HepG2 (cell line): ENCODE data around the gene TLN1. TPM values are rescaled to one million over a fixed set of nuclear protein-coding genes. Genes with fewer than 3 reads are reported as not detected.

Experiments used
- AKAP8 ChIP-seq: sonication (generic); formaldehyde crosslinking; IDR thresholded peaks from 2 replicates; pipeline ENCODE4 v1.5.1; 2020; ENCODE audit warnings: mild to moderate bottlenecking, missing genetic modification reagents
- ASH2L ChIP-seq: fragments of 300-600, 200-600 bp; sonication (generic); IDR thresholded peaks from 2 replicates; pipeline ENCODE4 v1.7.0; 2017; ENCODE audit warnings: low read depth, mild to moderate bottlenecking, moderate library complexity, mixed read lengths, low read length; ENCODE audit not compliant: insufficient read length
- BCL6 ChIP-seq: IDR thresholded peaks from 2 replicates; pipeline ENCODE4 v1.6.1; 2016; ENCODE audit warnings: missing genetic modification reagents, missing compliant biosample characterization
- EEA1 ChIP-seq: sonication (generic); formaldehyde crosslinking; IDR thresholded peaks from 2 replicates; pipeline ENCODE4 v1.5.1; 2020; ENCODE audit warnings: mild to moderate bottlenecking, missing genetic modification reagents, borderline replicate concordance
- GPN1 ChIP-seq: sonication (generic); formaldehyde crosslinking; IDR thresholded peaks from 2 replicates; pipeline ENCODE4 v1.5.1; 2020; ENCODE audit warnings: missing genetic modification reagents, borderline replicate concordance
- HCFC1 ChIP-seq: fragments of 150-350 bp; IDR thresholded peaks from 2 replicates; pipeline ENCODE4 v1.6.1; 2014; ENCODE audit warnings: low read depth, low read length
- IRF9 ChIP-seq: sonication (generic); formaldehyde crosslinking; IDR thresholded peaks from 2 replicates; pipeline ENCODE4 v1.8.0; 2022; ENCODE audit warnings: missing genetic modification reagents, mild to moderate bottlenecking, borderline replicate concordance
- MLXIP ChIP-seq: sonication (generic); formaldehyde crosslinking; IDR thresholded peaks from 2 replicates; pipeline ENCODE4 v1.9.0; 2021; ENCODE audit warnings: missing genetic modification reagents, borderline replicate concordance
- MTF1 ChIP-seq: sonication (generic); formaldehyde crosslinking; IDR thresholded peaks from 2 replicates; pipeline ENCODE4 v1.5.0; 2020; ENCODE audit warnings: missing genetic modification reagents
- NFE2L1 ChIP-seq: sonication (generic); formaldehyde crosslinking; IDR thresholded peaks from 2 replicates; pipeline ENCODE4 v1.4.0; 2020; ENCODE audit warnings: missing genetic modification reagents, mild to moderate bottlenecking, borderline replicate concordance
- RBAK ChIP-seq: sonication (generic); formaldehyde crosslinking; IDR thresholded peaks from 2 replicates; pipeline ENCODE4 v1.5.1; 2020; ENCODE audit warnings: mild to moderate bottlenecking, missing genetic modification reagents
- REPIN1 ChIP-seq: sonication (generic); formaldehyde crosslinking; IDR thresholded peaks from 2 replicates; pipeline ENCODE4 v1.8.0; 2022; ENCODE audit warnings: missing genetic modification reagents, low read depth, mild to moderate bottlenecking, borderline replicate concordance
- ZHX2 ChIP-seq, 2 experiments: sonication (generic) in 1 of 2; formaldehyde crosslinking in 1 of 2; IDR thresholded peaks; 2 replicates each; pipeline versions ENCODE4 v1.6.1 to v1.9.0; 2014 to 2022; ENCODE audit warnings: antibody characterized with exemption in 1 of 2, borderline replicate concordance in 1 of 2, inconsistent platforms in 1 of 2, low read depth in 1 of 2, missing genetic modification reagents in 1 of 2
- ZNF276 ChIP-seq: sonication (generic); formaldehyde crosslinking; IDR thresholded peaks from 2 replicates; pipeline ENCODE4 v1.4.0; 2020; ENCODE audit warnings: mild to moderate bottlenecking, low read depth, missing genetic modification reagents
- ZNF740 ChIP-seq: sonication (generic); formaldehyde crosslinking; IDR thresholded peaks from 2 replicates; pipeline ENCODE4 v1.4.0; 2020; ENCODE audit warnings: missing genetic modification reagents
- polyA plus RNA-seq, 8 experiments: library from polyadenylated mRNA; depleted of rRNA in 3 of 8; stranded (reverse) in 7 of 8; unstranded in 1 of 8; fragments of >200 nt; fragmentation: Illumina TruSeq in 4 of 8; extraction: Trizol in 4 of 8; gene quantifications; 2 replicates each; pipeline versions ENCODE4 v1.2.1 to v1.2.3, GENCODE V29; 2011 to 2016; ENCODE audit warnings: low read depth in 4 of 8, missing spikeins in 1 of 8, mixed read lengths in 1 of 8; ENCODE audit not compliant: insufficient read depth in 1 of 8
- total RNA-seq, 5 experiments: library from RNA; depleted of rRNA; stranded (reverse); fragments of >200 nt; fragmentation: Illumina TruSeq; extraction: Trizol; gene quantifications; 2 replicates each; pipeline ENCODE4 v1.2.3, GENCODE V29; 2016; ENCODE audit warnings: low read depth in 1 of 5

Gene TLN1
- total and polyA plus RNA-seq, 2 of the 13 experiments (the other 11 are each of a cell fraction or from before 2014, with no cell fraction given), result 35.2 to 51.8 TPM

- TF ChIP-seq ZHX2 (IDR thresholded peaks at IDR 0.05; ENCODE audit: low read depth), result no peak
- no peak for TF ChIP-seq ZHX2 (CRISPR knock-in tag; IDR thresholded peaks at IDR 0.05; ENCODE audit: borderline replicate concordance)
- TF ChIP-seq NFE2L1 (CRISPR knock-in tag), result no peak
- no peak for TF ChIP-seq HCFC1
- no peak; the same call in 1 of the 2 replicates for TF ChIP-seq ZNF740
- TF ChIP-seq MTF1, result peak; percentile 64; the same call in 1 of the 2 replicates
- TF ChIP-seq IRF9, result peak; percentile 85; the same call in 1 of the 2 replicates
- TF ChIP-seq ASH2L, result no peak
- no peak; the same call in 1 of the 2 replicates for TF ChIP-seq REPIN1 (CRISPR knock-in tag)
- TF ChIP-seq AKAP8 (CRISPR knock-in tag), result peak; percentile 72
- no peak; the same call in none of the 2 replicates for TF ChIP-seq ZNF276 (CRISPR knock-in tag)
- TF ChIP-seq GPN1 (CRISPR knock-in tag), result no peak
- TF ChIP-seq BCL6 (CRISPR knock-in tag), result peak; percentile 44
- 0 out of 2 replicates have a peak, but pooled peaks have one; percentile 64 for TF ChIP-seq EEA1 (CRISPR knock-in tag)
- no peak for TF ChIP-seq RBAK (CRISPR knock-in tag)
- TF ChIP-seq MLXIP (CRISPR knock-in tag), result no peak; the same call in 1 of the 2 replicates
These were observed 73.6 kb downstream of the TLN1 start, which contains the start of gene CCDC107 (continued) for GRCh38 chr9:35658137-35658967.
